WTC11 (cell line): Measurements from ENCODE around the gene SPRR3. TPM values are rescaled to one million over a fixed set of nuclear protein-coding genes. Genes with fewer than 3 reads are reported as not detected.

Experiments
- ATAC-seq: fragments of 200-7000 bp; cut with Tn5 transposase; 2 replicates; pipeline ENCODE4 v1.10.0; 2021; ENCODE audit warnings: mild to moderate bottlenecking, moderate library complexity
- CTCF ChIA-PET: fragments of 300-600 bp; sonication (Branson Sonifier 250); formaldehyde crosslinking; loops from one replicate; lab custom pipeline; 2021; ENCODE audit warnings: antibody characterized with exemption; lab: Charles Lee
- POLR2A ChIA-PET: fragments of 350-600 bp; sonication (Branson Sonifier 250); formaldehyde crosslinking; loops from one replicate; lab custom pipeline; 2021; ENCODE audit warnings: antibody characterized with exemption; lab: Charles Lee
- DNase-seq: peaks from one replicate; pipeline ENCODE4 v3.0.0; 2021; ENCODE audit warnings: low spot score
- H3K27ac Mint-ChIP-seq: 2 replicates; pipeline ENCODE4 v1.8.0; 2021; ENCODE audit warnings: mixed read lengths
- H3K27me3 Mint-ChIP-seq: 2 replicates; pipeline ENCODE4 v1.8.0; 2021; ENCODE audit warnings: low read depth, mild to moderate bottlenecking, moderate library complexity, mixed read lengths
- H3K36me3 Mint-ChIP-seq: 2 replicates; pipeline ENCODE4 v1.8.0; 2021; ENCODE audit warnings: mixed read lengths
- H3K4me1 Mint-ChIP-seq: 2 replicates; pipeline ENCODE4 v1.8.0; 2022; ENCODE audit warnings: mixed read lengths
- H3K4me3 Mint-ChIP-seq: 2 replicates; pipeline ENCODE4 v1.8.0; 2021; ENCODE audit warnings: mild to moderate bottlenecking, moderate library complexity, mixed read lengths
- H3K9me3 Mint-ChIP-seq: 2 replicates; pipeline ENCODE4 v1.8.0; 2021; ENCODE audit warnings: mixed read lengths
- CBFB ChIP-seq: sonication (generic); formaldehyde crosslinking; IDR thresholded peaks from 2 replicates; pipeline ENCODE4 v1.8.1; 2022; ENCODE audit warnings: mild to moderate bottlenecking, low read depth, missing genetic modification reagents
- ESRRA ChIP-seq: sonication (generic); formaldehyde crosslinking; IDR thresholded peaks from 2 replicates; pipeline ENCODE4 v1.8.1; 2022; ENCODE audit warnings: mild to moderate bottlenecking, missing genetic modification reagents, borderline replicate concordance
- FOXJ3 ChIP-seq: sonication (generic); formaldehyde crosslinking; IDR thresholded peaks from 2 replicates; pipeline ENCODE4 v1.9.0; 2021; ENCODE audit warnings: missing genetic modification reagents, mild to moderate bottlenecking, borderline replicate concordance
- FOXK1 ChIP-seq: sonication (generic); formaldehyde crosslinking; IDR thresholded peaks from 2 replicates; pipeline ENCODE4 v1.8.0; 2022; ENCODE audit warnings: mild to moderate bottlenecking, moderate library complexity, missing genetic modification reagents
- FOXP1 ChIP-seq: sonication (generic); formaldehyde crosslinking; IDR thresholded peaks from 2 replicates; pipeline ENCODE4 v1.8.0; 2022; ENCODE audit warnings: missing genetic modification reagents, mild to moderate bottlenecking, moderate library complexity, borderline replicate concordance
- MLX ChIP-seq: sonication (generic); formaldehyde crosslinking; IDR thresholded peaks from 2 replicates; pipeline ENCODE4 v1.8.1; 2023; ENCODE audit warnings: mild to moderate bottlenecking, missing genetic modification reagents, moderate library complexity
- RORB ChIP-seq: fragments of 250-450 bp; sonication (Bioruptor Pico); IDR thresholded peaks from 2 replicates; pipeline ENCODE4 v1.9.0; 2021; ENCODE audit warnings: mild to moderate bottlenecking
- SMAD3 ChIP-seq: sonication (generic); formaldehyde crosslinking; IDR thresholded peaks from 2 replicates; pipeline ENCODE4 v1.8.0; 2022; ENCODE audit warnings: missing genetic modification reagents, mild to moderate bottlenecking, borderline replicate concordance
- SP1 ChIP-seq: sonication (generic); formaldehyde crosslinking; conservative IDR thresholded peaks from 2 replicates; pipeline ENCODE4 v1.8.1; 2022; ENCODE audit warnings: missing genetic modification reagents
- TEAD1 ChIP-seq: sonication (generic); formaldehyde crosslinking; IDR thresholded peaks from 2 replicates; pipeline ENCODE4 v1.8.0; 2022; ENCODE audit warnings: mild to moderate bottlenecking, missing genetic modification reagents
- TEAD4 ChIP-seq: sonication (generic); formaldehyde crosslinking; IDR thresholded peaks from 2 replicates; pipeline ENCODE4 v1.8.0; 2022; ENCODE audit warnings: mild to moderate bottlenecking, missing genetic modification reagents
- TP53 ChIP-seq: sonication (generic); formaldehyde crosslinking; IDR thresholded peaks from 2 replicates; pipeline ENCODE4 v1.8.1; 2023; ENCODE audit warnings: mild to moderate bottlenecking, missing genetic modification reagents
- ZNF219 ChIP-seq: sonication (generic); formaldehyde crosslinking; IDR thresholded peaks from 2 replicates; pipeline ENCODE4 v1.8.0; 2023; ENCODE audit warnings: missing genetic modification reagents, mild to moderate bottlenecking, borderline replicate concordance
- ZNF263 ChIP-seq: sonication (generic); formaldehyde crosslinking; IDR thresholded peaks from 2 replicates; pipeline ENCODE4 v1.8.1; 2022; ENCODE audit warnings: low read depth, mild to moderate bottlenecking, moderate library complexity, missing genetic modification reagents
- ZNF425 ChIP-seq: fragments of 250-450 bp; sonication (Bioruptor Pico); conservative IDR thresholded peaks from 2 replicates; pipeline ENCODE4 v1.9.0; 2021; ENCODE audit warnings: mild to moderate bottlenecking
- total RNA-seq: library from RNA; stranded (reverse); gene quantifications from 3 replicates; pipeline ENCODE4 v1.2.3, GENCODE V29; 2021
- TF ChIP-seq, protein P1 (sequence below): sonication (generic); formaldehyde crosslinking; IDR thresholded peaks from 2 replicates; pipeline ENCODE4 v1.8.1; 2023; ENCODE audit warnings: mild to moderate bottlenecking, missing genetic modification reagents
- TF ChIP-seq, protein P2 (sequence below): fragments of 250-450 bp; sonication (Bioruptor Pico); IDR thresholded peaks from 2 replicates; pipeline ENCODE4 v1.9.0; 2021; ENCODE audit warnings: moderate library complexity, mild to moderate bottlenecking, inconsistent platforms, borderline replicate concordance
- TF ChIP-seq, protein P3 (sequence below): sonication (generic); formaldehyde crosslinking; IDR thresholded peaks from 2 replicates; pipeline ENCODE4 v1.8.0; 2022; ENCODE audit warnings: mild to moderate bottlenecking, missing genetic modification reagents
- TF ChIP-seq, protein P4 (sequence below): sonication (generic); formaldehyde crosslinking; IDR thresholded peaks from 2 replicates; pipeline ENCODE4 v1.8.1; 2023; ENCODE audit warnings: mild to moderate bottlenecking, missing genetic modification reagents, moderate library complexity
- TF ChIP-seq, protein P5 (sequence below): sonication (generic); formaldehyde crosslinking; conservative IDR thresholded peaks from 2 replicates; pipeline ENCODE4 v1.8.1; 2023; ENCODE audit warnings: mild to moderate bottlenecking, low read depth, missing genetic modification reagents, moderate library complexity
- TF ChIP-seq, protein P6 (sequence below): sonication (generic); formaldehyde crosslinking; conservative IDR thresholded peaks from 2 replicates; pipeline ENCODE4 v1.8.1; 2022; ENCODE audit warnings: mild to moderate bottlenecking, missing genetic modification reagents

SPRR3 gene
- total RNA-seq, 1 experiment from 2014 or later = not detected

- CTCF ChIA-PET = interaction anchor here (1.3 kb wide), 1 partner anchor 209 kb away, joined by 4 read pairs; no protein-coding TSS in a partner anchor
- TF ChIP-seq, protein P1, sequence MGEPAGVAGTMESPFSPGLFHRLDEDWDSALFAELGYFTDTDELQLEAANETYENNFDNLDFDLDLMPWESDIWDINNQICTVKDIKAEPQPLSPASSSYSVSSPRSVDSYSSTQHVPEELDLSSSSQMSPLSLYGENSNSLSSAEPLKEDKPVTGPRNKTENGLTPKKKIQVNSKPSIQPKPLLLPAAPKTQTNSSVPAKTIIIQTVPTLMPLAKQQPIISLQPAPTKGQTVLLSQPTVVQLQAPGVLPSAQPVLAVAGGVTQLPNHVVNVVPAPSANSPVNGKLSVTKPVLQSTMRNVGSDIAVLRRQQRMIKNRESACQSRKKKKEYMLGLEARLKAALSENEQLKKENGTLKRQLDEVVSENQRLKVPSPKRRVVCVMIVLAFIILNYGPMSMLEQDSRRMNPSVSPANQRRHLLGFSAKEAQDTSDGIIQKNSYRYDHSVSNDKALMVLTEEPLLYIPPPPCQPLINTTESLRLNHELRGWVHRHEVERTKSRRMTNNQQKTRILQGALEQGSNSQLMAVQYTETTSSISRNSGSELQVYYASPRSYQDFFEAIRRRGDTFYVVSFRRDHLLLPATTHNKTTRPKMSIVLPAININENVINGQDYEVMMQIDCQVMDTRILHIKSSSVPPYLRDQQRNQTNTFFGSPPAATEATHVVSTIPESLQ (CRISPR knock-in tag) = no peak
- TF ChIP-seq FOXP1 = no peak
- ATAC-seq (no peak), DNase-seq (no peak)
- no peak overlapping the region for H3K27ac Mint-ChIP-seq
- no peaks in the 10 kb centered on the region for H3K9me3 Mint-ChIP-seq
- POLR2A ChIA-PET = no interaction called here
- H3K36me3 Mint-ChIP-seq = no peaks in the 10 kb centered on the region
- no peak overlapping the region for H3K4me3 Mint-ChIP-seq
- peaks cover 23% of the 10 kb centered on the region for H3K27me3 Mint-ChIP-seq
- 0 out of 2 replicates have a peak, but pooled peaks cover 7% of the 10 kb centered on the region for H3K4me1 Mint-ChIP-seq
Measured at GRCh38 chr1:152983234-152983633, 18.3 kb upstream of the SPRR3 start.

- DNase-seq = no peak
- peaks cover 21% of the 10 kb centered on the region for H3K27me3 Mint-ChIP-seq
- no peak for TF ChIP-seq TP53 (CRISPR knock-in tag)
- TF ChIP-seq FOXK1 (CRISPR knock-in tag) = no peak
- TF ChIP-seq TEAD4 (CRISPR knock-in tag) = no peak
- TF ChIP-seq SMAD3 (CRISPR knock-in tag) = no peak
- no peak for TF ChIP-seq MLX (CRISPR knock-in tag)
- TF ChIP-seq, all 79 proteins: peak for 0
- 0 out of 2 replicates have a peak, but pooled peaks cover 7% of the 10 kb centered on the region for H3K4me1 Mint-ChIP-seq
- H3K9me3 Mint-ChIP-seq = no peaks in the 10 kb centered on the region
- no peak within 1 kb of the TSS for H3K4me3 Mint-ChIP-seq
- no peak for ATAC-seq
- ChIA-PET POLR2A (no interaction called here), CTCF (interaction anchor here (1.3 kb wide), 1 partner anchor 209 kb away, joined by 4 read pairs; no protein-coding TSS in a partner anchor)
- no peak within 1 kb of the TSS for H3K27ac Mint-ChIP-seq
- no peaks in the 10 kb centered on the region for H3K36me3 Mint-ChIP-seq
Measured at GRCh38 chr1:152983743-152984142, 17.8 kb upstream of the SPRR3 start, which contains the start of gene SPRR1A. Gene SPRR1A, plus strand, starts transcription at chr1:152984081. Its CDS starts 1,150 bp downstream, at chr1:152985231.

- POLR2A ChIA-PET = no interaction called here
- Mint-ChIP-seq H3K27ac (no peak overlapping the region), H3K4me1 (0 out of 2 replicates have a peak, but pooled peaks cover 4% of the 10 kb centered on the region), H3K9me3 (no peaks in the 10 kb centered on the region), H3K36me3 (no peaks in the 10 kb centered on the region), H3K4me3 (no peak overlapping the region), H3K27me3 (peaks cover 10% of the 10 kb centered on the region; the same call in 1 of the 2 replicates)
- DNase-seq (no peak), ATAC-seq (no peak)
- CTCF ChIA-PET = no interaction called here
- TF ChIP-seq SP1 (CRISPR knock-in tag) (no peak), FOXJ3 (CRISPR knock-in tag) (no peak), RORB (CRISPR knock-in tag) (no peak), ZNF263 (no peak), CBFB (CRISPR knock-in tag) (no peak), ESRRA (CRISPR knock-in tag) (no peak), ZNF425 (CRISPR knock-in tag) (no peak), TEAD1 (CRISPR knock-in tag) (no peak), FOXP1 (no peak), ZNF219 (CRISPR knock-in tag) (no peak)
- TF ChIP-seq, protein P2, sequence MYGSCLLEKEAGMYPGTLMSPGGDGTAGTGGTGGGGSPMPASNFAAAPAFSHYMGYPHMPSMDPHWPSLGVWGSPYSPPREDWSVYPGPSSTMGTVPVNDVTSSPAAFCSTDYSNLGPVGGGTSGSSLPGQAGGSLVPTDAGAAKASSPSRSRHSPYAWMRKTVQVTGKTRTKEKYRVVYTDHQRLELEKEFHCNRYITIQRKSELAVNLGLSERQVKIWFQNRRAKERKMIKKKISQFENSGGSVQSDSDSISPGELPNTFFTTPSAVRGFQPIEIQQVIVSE (CRISPR knock-in tag) = no peak
- TF ChIP-seq, protein P3, sequence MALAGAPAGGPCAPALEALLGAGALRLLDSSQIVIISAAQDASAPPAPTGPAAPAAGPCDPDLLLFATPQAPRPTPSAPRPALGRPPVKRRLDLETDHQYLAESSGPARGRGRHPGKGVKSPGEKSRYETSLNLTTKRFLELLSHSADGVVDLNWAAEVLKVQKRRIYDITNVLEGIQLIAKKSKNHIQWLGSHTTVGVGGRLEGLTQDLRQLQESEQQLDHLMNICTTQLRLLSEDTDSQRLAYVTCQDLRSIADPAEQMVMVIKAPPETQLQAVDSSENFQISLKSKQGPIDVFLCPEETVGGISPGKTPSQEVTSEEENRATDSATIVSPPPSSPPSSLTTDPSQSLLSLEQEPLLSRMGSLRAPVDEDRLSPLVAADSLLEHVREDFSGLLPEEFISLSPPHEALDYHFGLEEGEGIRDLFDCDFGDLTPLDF (CRISPR knock-in tag) = no peak
- TF ChIP-seq, protein P4, sequence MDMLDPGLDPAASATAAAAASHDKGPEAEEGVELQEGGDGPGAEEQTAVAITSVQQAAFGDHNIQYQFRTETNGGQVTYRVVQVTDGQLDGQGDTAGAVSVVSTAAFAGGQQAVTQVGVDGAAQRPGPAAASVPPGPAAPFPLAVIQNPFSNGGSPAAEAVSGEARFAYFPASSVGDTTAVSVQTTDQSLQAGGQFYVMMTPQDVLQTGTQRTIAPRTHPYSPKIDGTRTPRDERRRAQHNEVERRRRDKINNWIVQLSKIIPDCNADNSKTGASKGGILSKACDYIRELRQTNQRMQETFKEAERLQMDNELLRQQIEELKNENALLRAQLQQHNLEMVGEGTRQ (CRISPR knock-in tag) = no peak
- TF ChIP-seq, protein P5, sequence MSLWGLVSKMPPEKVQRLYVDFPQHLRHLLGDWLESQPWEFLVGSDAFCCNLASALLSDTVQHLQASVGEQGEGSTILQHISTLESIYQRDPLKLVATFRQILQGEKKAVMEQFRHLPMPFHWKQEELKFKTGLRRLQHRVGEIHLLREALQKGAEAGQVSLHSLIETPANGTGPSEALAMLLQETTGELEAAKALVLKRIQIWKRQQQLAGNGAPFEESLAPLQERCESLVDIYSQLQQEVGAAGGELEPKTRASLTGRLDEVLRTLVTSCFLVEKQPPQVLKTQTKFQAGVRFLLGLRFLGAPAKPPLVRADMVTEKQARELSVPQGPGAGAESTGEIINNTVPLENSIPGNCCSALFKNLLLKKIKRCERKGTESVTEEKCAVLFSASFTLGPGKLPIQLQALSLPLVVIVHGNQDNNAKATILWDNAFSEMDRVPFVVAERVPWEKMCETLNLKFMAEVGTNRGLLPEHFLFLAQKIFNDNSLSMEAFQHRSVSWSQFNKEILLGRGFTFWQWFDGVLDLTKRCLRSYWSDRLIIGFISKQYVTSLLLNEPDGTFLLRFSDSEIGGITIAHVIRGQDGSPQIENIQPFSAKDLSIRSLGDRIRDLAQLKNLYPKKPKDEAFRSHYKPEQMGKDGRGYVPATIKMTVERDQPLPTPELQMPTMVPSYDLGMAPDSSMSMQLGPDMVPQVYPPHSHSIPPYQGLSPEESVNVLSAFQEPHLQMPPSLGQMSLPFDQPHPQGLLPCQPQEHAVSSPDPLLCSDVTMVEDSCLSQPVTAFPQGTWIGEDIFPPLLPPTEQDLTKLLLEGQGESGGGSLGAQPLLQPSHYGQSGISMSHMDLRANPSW (CRISPR knock-in tag) = no peak
- TF ChIP-seq, protein P6, sequence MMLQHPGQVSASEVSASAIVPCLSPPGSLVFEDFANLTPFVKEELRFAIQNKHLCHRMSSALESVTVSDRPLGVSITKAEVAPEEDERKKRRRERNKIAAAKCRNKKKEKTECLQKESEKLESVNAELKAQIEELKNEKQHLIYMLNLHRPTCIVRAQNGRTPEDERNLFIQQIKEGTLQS (CRISPR knock-in tag) = no peak
Measured at GRCh38 chr1:152986578-152986977, 15.0 kb upstream of the SPRR3 start.
